Endothelial cell of umbilical vein (primary cell): ENCODE measurements around the gene CLDN14.

Experiments
- CTCF ChIP-seq, 2 donors: IDR thresholded peaks; 1 replicate in 1 of 2; 2 replicates in 1 of 2; pipeline ENCODE4 v1.5.1; 2011; ENCODE audit warnings: low read length in 2 of 2, mild to moderate bottlenecking in 2 of 2, moderate library complexity in 2 of 2, control low read depth in 1 of 2, inconsistent platforms in 1 of 2, low read depth in 1 of 2; ENCODE audit not compliant: insufficient read depth in 1 of 2; ENCODE audit errors: extremely low read depth in 1 of 2
- EZH2 ChIP-seq: IDR thresholded peaks from 2 replicates; pipeline ENCODE4 v1.6.1; 2012; ENCODE audit warnings: borderline replicate concordance, low read depth, mild to moderate bottlenecking, moderate library complexity, low read length, inconsistent platforms; ENCODE audit not compliant: severe bottlenecking
- FOS ChIP-seq: IDR thresholded peaks from 2 replicates; pipeline ENCODE4 v1.6.1; 2011; ENCODE audit warnings: mild to moderate bottlenecking, low read length, moderate library complexity, borderline replicate concordance; ENCODE audit not compliant: insufficient read depth
- MAX ChIP-seq: IDR thresholded peaks from 2 replicates; pipeline ENCODE4 v1.6.1; 2011; ENCODE audit not compliant: insufficient read depth, insufficient read length
- POLR2AphosphoS5 ChIP-seq: IDR thresholded peaks from 2 replicates; pipeline ENCODE4 v1.6.1; 2012; ENCODE audit warnings: low read depth, mild to moderate bottlenecking, control low read depth, low read length, moderate library complexity; ENCODE audit not compliant: insufficient read depth

GRCh38 chr21:36464590-36464989, 15.3 kb downstream of the CLDN14 start:
- TF ChIP-seq CTCF (IDR thresholded peaks at IDR 0.05; ENCODE audit: extremely low read depth in 1 of 2, insufficient read depth in 1 of 2, low read depth in 1 of 2, low read length in 2 of 2), result no peak
- TF ChIP-seq FOS, result no peak
- TF ChIP-seq EZH2, result no peak
- TF ChIP-seq MAX, result no peak
- TF ChIP-seq POLR2AphosphoS5, result no peak
